IMR-90 (cell line): ENCODE results near the gene SYCP2.

Source experiments
- POLR2A ChIP-seq: IDR thresholded peaks from 2 replicates; pipeline ENCODE4 v1.6.1; 2012; ENCODE audit warnings: mild to moderate bottlenecking, low read depth, low read length
- RAD21 ChIP-seq: IDR thresholded peaks from 2 replicates; pipeline ENCODE4 v1.6.1; 2012; ENCODE audit warnings: low read length, improper control_type of control experiment
- RCOR1 ChIP-seq: IDR thresholded peaks from 2 replicates; pipeline ENCODE4 v1.6.1; 2012; ENCODE audit warnings: mild to moderate bottlenecking, low read length, improper control_type of control experiment; ENCODE audit not compliant: insufficient replicate concordance
- RFX5 ChIP-seq: IDR thresholded peaks from 2 replicates; pipeline ENCODE4 v1.8.0; 2012; ENCODE audit warnings: low read depth, mild to moderate bottlenecking, low read length, moderate library complexity
- SMC3 ChIP-seq: fragments of 150-350 bp; IDR thresholded peaks from 2 replicates; pipeline ENCODE4 v1.6.1; 2016; ENCODE audit warnings: low read depth, mild to moderate bottlenecking, antibody characterized with exemption, low read length, moderate library complexity
- TF ChIP-seq, protein P1 (sequence below): conservative IDR thresholded peaks from 2 replicates; pipeline ENCODE4 v1.5.1; 2012; ENCODE audit warnings: mild to moderate bottlenecking, low read depth, low read length, improper control_type of control experiment

- TF ChIP-seq, protein P1, sequence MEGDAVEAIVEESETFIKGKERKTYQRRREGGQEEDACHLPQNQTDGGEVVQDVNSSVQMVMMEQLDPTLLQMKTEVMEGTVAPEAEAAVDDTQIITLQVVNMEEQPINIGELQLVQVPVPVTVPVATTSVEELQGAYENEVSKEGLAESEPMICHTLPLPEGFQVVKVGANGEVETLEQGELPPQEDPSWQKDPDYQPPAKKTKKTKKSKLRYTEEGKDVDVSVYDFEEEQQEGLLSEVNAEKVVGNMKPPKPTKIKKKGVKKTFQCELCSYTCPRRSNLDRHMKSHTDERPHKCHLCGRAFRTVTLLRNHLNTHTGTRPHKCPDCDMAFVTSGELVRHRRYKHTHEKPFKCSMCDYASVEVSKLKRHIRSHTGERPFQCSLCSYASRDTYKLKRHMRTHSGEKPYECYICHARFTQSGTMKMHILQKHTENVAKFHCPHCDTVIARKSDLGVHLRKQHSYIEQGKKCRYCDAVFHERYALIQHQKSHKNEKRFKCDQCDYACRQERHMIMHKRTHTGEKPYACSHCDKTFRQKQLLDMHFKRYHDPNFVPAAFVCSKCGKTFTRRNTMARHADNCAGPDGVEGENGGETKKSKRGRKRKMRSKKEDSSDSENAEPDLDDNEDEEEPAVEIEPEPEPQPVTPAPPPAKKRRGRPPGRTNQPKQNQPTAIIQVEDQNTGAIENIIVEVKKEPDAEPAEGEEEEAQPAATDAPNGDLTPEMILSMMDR = no peak
- TF ChIP-seq SMC3 (no peak), POLR2A (no peak), RCOR1 (no peak), RFX5 (no peak), RAD21 (no peak)
Measured at GRCh38 chr20:59863058-59863457, 70.4 kb downstream of the SYCP2 start.
